H9 (cell line): ENCODE results near the gene COPS9. TPM values are rescaled to one million over a fixed set of nuclear protein-coding genes. Genes with fewer than 3 reads are reported as not detected.

Source experiments
- DNase-seq: peaks from one replicate; pipeline ENCODE4 v3.0.0-alpha.2; 2017
- H2AFZ ChIP-seq: one replicate; pipeline ENCODE4 v1.6.1; 2013; ENCODE audit warnings: mild to moderate bottlenecking, low read length, control low read depth, moderate library complexity
- H2AK5ac ChIP-seq: 2 replicates; pipeline ENCODE4 v1.6.1; 2013; ENCODE audit warnings: low read length, control low read depth, mixed read lengths; ENCODE audit not compliant: insufficient read length
- H2BK120ac ChIP-seq: one replicate; pipeline ENCODE4 v1.6.1; 2013; ENCODE audit warnings: low read depth, mild to moderate bottlenecking, low read length, control low read depth, inconsistent platforms; ENCODE audit not compliant: poor library complexity, severe bottlenecking
- H2BK12ac ChIP-seq: 2 replicates; pipeline ENCODE4 v1.6.1; 2013; ENCODE audit warnings: low read length, control low read depth, mixed read lengths, low read depth; ENCODE audit not compliant: insufficient read length
- H2BK15ac ChIP-seq: 2 replicates; pipeline ENCODE4 v1.6.1; 2013; ENCODE audit warnings: low read depth, low read length, control low read depth
- H2BK20ac ChIP-seq: one replicate; pipeline ENCODE4 v1.6.1; 2013; ENCODE audit warnings: low read depth, mild to moderate bottlenecking, low read length, control low read depth, inconsistent platforms; ENCODE audit not compliant: poor library complexity, severe bottlenecking
- H2BK5ac ChIP-seq: 2 replicates; pipeline ENCODE4 v1.6.1; 2013; ENCODE audit warnings: low read length, control low read depth, mixed read lengths; ENCODE audit not compliant: insufficient read length
- H3K14ac ChIP-seq: 2 replicates; pipeline ENCODE4 v1.6.1; 2013; ENCODE audit warnings: low read length, control low read depth; ENCODE audit not compliant: insufficient read depth
- H3K18ac ChIP-seq: 2 replicates; pipeline ENCODE4 v1.6.1; 2013; ENCODE audit warnings: low read depth, mild to moderate bottlenecking, mixed read lengths, low read length, control low read depth; ENCODE audit not compliant: insufficient read length
- H3K23ac ChIP-seq: 2 replicates; pipeline ENCODE4 v1.6.1; 2013; ENCODE audit warnings: low read length, control low read depth, mixed read lengths, low read depth; ENCODE audit not compliant: insufficient read length
- H3K23me2 ChIP-seq: 2 replicates; pipeline ENCODE4 v1.6.1; 2013; ENCODE audit warnings: low read depth, mild to moderate bottlenecking, mixed read lengths, low read length, control low read depth; ENCODE audit not compliant: insufficient read length, poor library complexity, severe bottlenecking
- H3K27ac ChIP-seq: 2 replicates; pipeline ENCODE4 v1.5.1; 2013; ENCODE audit warnings: low read length, control low read depth, mixed read lengths, low read depth; ENCODE audit not compliant: insufficient read length
- H3K27me3 ChIP-seq: 2 replicates; pipeline ENCODE4 v1.6.1; 2013; ENCODE audit warnings: low read length, control low read depth, inconsistent platforms; ENCODE audit not compliant: insufficient read depth
- H3K4ac ChIP-seq: 2 replicates; pipeline ENCODE4 v1.6.1; 2013; ENCODE audit warnings: low read depth, mild to moderate bottlenecking, control low read depth, inconsistent platforms, low read length, moderate library complexity
- H3K4me1 ChIP-seq: 2 replicates; pipeline ENCODE4 v1.6.1; 2013; ENCODE audit warnings: low read length, control low read depth, inconsistent platforms; ENCODE audit not compliant: insufficient read depth
- H3K4me2 ChIP-seq: 2 replicates; pipeline ENCODE4 v1.6.1; 2013; ENCODE audit warnings: low read length, control low read depth, mixed read lengths; ENCODE audit not compliant: insufficient read length, insufficient read depth
- H3K56ac ChIP-seq: 2 replicates; pipeline ENCODE4 v1.6.1; 2013; ENCODE audit warnings: low read depth, mild to moderate bottlenecking, mixed read lengths, low read length, control low read depth; ENCODE audit not compliant: insufficient read length
- H3K79me1 ChIP-seq: 2 replicates; pipeline ENCODE4 v1.6.1; 2013; ENCODE audit warnings: low read depth, mild to moderate bottlenecking, moderate library complexity, low read length, control low read depth, inconsistent platforms; ENCODE audit not compliant: insufficient read depth, poor library complexity, severe bottlenecking
- H3K79me2 ChIP-seq: 2 replicates; pipeline ENCODE4 v1.6.1; 2013; ENCODE audit warnings: low read length, control low read depth, inconsistent platforms; ENCODE audit not compliant: insufficient read depth
- H3K9ac ChIP-seq: 2 replicates; pipeline ENCODE4 v1.6.1; 2013; ENCODE audit warnings: low read length, control low read depth, mixed read lengths; ENCODE audit not compliant: insufficient read length; ENCODE audit errors: extremely low read depth
- H3K9me3 ChIP-seq: one replicate; pipeline ENCODE4 v1.6.1; 2013; ENCODE audit warnings: low read depth, low read length, inconsistent platforms; ENCODE audit not compliant: control insufficient read depth
- H3T11ph ChIP-seq: one replicate; pipeline ENCODE4 v1.6.1; 2013; ENCODE audit warnings: mild to moderate bottlenecking, low read length, control low read depth, inconsistent platforms
- H4K20me1 ChIP-seq: one replicate; pipeline ENCODE4 v1.6.1; 2013; ENCODE audit not compliant: control insufficient read depth, insufficient read length, insufficient read depth
- H4K5ac ChIP-seq: 2 replicates; pipeline ENCODE4 v1.6.1; 2013; ENCODE audit warnings: low read depth, mild to moderate bottlenecking, mixed read lengths, low read length, control low read depth; ENCODE audit not compliant: insufficient read length
- H4K8ac ChIP-seq: replicated peaks from 2 replicates; pipeline ENCODE4 v1.6.1; 2013; ENCODE audit warnings: low read length, control low read depth, mixed read lengths, low read depth; ENCODE audit not compliant: insufficient read length
- H4K91ac ChIP-seq: 2 replicates; pipeline ENCODE4 v1.6.1; 2013; ENCODE audit warnings: low read depth, mild to moderate bottlenecking, moderate library complexity, mixed read lengths, low read length, control low read depth; ENCODE audit not compliant: insufficient read length
- H3K27ac Mint-ChIP-seq, 3 experiments: 2 replicates in 2 of 3; 3 replicates in 1 of 3; pipeline ENCODE4 v1.8.0; 2020 to 2021; ENCODE audit warnings: mixed read lengths in 3 of 3, mild to moderate bottlenecking in 1 of 3, moderate library complexity in 1 of 3
- H3K27me3 Mint-ChIP-seq: 2 replicates; pipeline ENCODE4 v1.8.0; 2021; ENCODE audit warnings: low read depth, mild to moderate bottlenecking, moderate library complexity, mixed read lengths
- H3K36me3 Mint-ChIP-seq, 3 experiments: 2 replicates in 2 of 3; 3 replicates in 1 of 3; pipeline ENCODE4 v1.8.0; 2020 to 2021; ENCODE audit warnings: low read depth in 3 of 3, mixed read lengths in 3 of 3; ENCODE audit not compliant: insufficient read depth in 1 of 3
- H3K4me1 Mint-ChIP-seq, 2 experiments: 2 replicates each; pipeline ENCODE4 v1.8.0; 2020; ENCODE audit warnings: mixed read lengths in 2 of 2
- H3K4me3 Mint-ChIP-seq, 2 experiments: 2 replicates in 1 of 2; 3 replicates in 1 of 2; pipeline ENCODE4 v1.8.0; 2020 to 2021; ENCODE audit warnings: mild to moderate bottlenecking in 2 of 2, mixed read lengths in 2 of 2, moderate library complexity in 1 of 2
- H3K9me3 Mint-ChIP-seq, 2 experiments: 2 replicates in 1 of 2; 3 replicates in 1 of 2; pipeline ENCODE4 v1.8.0; 2020; ENCODE audit warnings: mild to moderate bottlenecking in 2 of 2, mixed read lengths in 2 of 2, moderate library complexity in 1 of 2
- WGBS: extraction: QIAGEN DNeasy Blood & Tissue Kit; methylation state at CpG from one replicate; pipeline ENCODE4 v1.1.7; 2013; ENCODE audit warnings: missing lambda C conversion rate, low lambda C conversion rate, mixed read lengths; ENCODE audit not compliant: insufficient read length; ENCODE audit errors: extremely low coverage; 5-methylcytosine and 5-hydroxymethylcytosine counted together
- total RNA-seq: library from RNA; stranded (reverse); gene quantifications from 2 replicates; pipeline ENCODE4 v1.2.1, GENCODE V29; 2021
- TF ChIP-seq, protein P1 (sequence below): fragments of 200-600 bp; sonication (generic); conservative IDR thresholded peaks from 3 replicates; pipeline ENCODE4 v1.8.0; 2021; ENCODE audit warnings: antibody characterized with exemption, mild to moderate bottlenecking

COPS9 gene
- total RNA-seq, 1 experiment from 2014 or later = 142 TPM

DNA sequence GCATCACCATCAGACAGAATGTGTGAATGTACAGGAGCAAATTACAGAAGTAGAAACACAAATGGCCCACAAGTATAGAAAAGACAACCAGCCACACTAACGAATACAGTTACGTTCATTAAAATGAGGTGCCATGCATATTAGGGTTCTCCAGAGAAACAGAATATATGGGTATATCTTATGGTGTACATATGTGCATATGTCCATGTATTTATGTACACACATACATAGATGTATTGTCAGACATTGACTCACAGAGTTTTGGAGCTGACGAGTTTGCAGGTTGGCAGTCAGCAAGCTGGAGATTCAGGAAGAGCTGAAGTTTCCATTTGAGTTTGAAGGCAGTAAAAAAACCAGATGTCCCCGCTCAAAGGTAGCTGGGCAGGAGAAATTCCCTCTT lies 33.0 kb downstream of the COPS9 start:
- Mint-ChIP-seq H3K36me3 (peaks cover 0 to 3% (median 0%) of the 10 kb centered on the region in 3 experiments; a peak in 1 of 7 replicates), H3K4me1 (no peaks in the 10 kb centered on the region; a peak in 1 of 4 replicates), H3K4me3 (no peak overlapping the region), H3K9me3 (peaks cover 7 to 11% of the 10 kb centered on the region in 2 experiments; a peak in 4 of 5 replicates), H3K27me3 (peaks cover 20% of the 10 kb centered on the region), H3K27ac (no peak overlapping the region)
- Histone ChIP-seq H2AFZ (no peak overlapping the region), H3T11ph (no peak overlapping the region), H3K18ac (no peak overlapping the region), H2BK15ac (no peak overlapping the region), H3K4me2 (no peak overlapping the region), H3K79me1 (no peaks in the 10 kb centered on the region), H2BK12ac (no peak overlapping the region), H4K20me1 (no peaks in the 10 kb centered on the region), H3K27ac (no peak overlapping the region), H2AK5ac (no peak overlapping the region), H3K23me2 (no peaks in the 10 kb centered on the region), H3K9ac (no peak overlapping the region), H2BK20ac (no peak overlapping the region), H4K91ac (no peak overlapping the region), H3K56ac (no peak overlapping the region), H3K79me2 (no peaks in the 10 kb centered on the region), H4K5ac (no peak overlapping the region), H3K27me3 (no peaks in the 10 kb centered on the region), H3K9me3 (no peaks in the 10 kb centered on the region), H3K23ac (no peak overlapping the region), H2BK120ac (no peak overlapping the region), H3K14ac (no peak overlapping the region), H4K8ac (no peak overlapping the region), H2BK5ac (no peak overlapping the region), H3K4me1 (no peaks in the 10 kb centered on the region), H3K4ac (no peak overlapping the region)
- no peak for DNase-seq
- TF ChIP-seq, protein P1, sequence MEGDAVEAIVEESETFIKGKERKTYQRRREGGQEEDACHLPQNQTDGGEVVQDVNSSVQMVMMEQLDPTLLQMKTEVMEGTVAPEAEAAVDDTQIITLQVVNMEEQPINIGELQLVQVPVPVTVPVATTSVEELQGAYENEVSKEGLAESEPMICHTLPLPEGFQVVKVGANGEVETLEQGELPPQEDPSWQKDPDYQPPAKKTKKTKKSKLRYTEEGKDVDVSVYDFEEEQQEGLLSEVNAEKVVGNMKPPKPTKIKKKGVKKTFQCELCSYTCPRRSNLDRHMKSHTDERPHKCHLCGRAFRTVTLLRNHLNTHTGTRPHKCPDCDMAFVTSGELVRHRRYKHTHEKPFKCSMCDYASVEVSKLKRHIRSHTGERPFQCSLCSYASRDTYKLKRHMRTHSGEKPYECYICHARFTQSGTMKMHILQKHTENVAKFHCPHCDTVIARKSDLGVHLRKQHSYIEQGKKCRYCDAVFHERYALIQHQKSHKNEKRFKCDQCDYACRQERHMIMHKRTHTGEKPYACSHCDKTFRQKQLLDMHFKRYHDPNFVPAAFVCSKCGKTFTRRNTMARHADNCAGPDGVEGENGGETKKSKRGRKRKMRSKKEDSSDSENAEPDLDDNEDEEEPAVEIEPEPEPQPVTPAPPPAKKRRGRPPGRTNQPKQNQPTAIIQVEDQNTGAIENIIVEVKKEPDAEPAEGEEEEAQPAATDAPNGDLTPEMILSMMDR = no peak
- WGBS = no CpG with 5 or more reads among the region's 4 CpGs
